Measurements from ENCODE around the gene PRKCH.

GRCh38 chr14:61561104-61561503, 239.7 kb downstream of the PRKCH start:
- TF ChIP-seq CTCF (IDR thresholded peaks at IDR 0.05) (peak in 1 of 4 experiments; percentile 10), EP300 (IDR thresholded peaks at IDR 0.05) (no peak), POLR2AphosphoS5 (IDR thresholded peaks at IDR 0.05) (no peak), POLR2A (IDR thresholded peaks at IDR 0.05) (no peak)
